ENCODE data around the gene NOL9. TPM values are rescaled to one million over a fixed set of nuclear protein-coding genes. Genes with fewer than 3 reads are reported as not detected.

NOL9 gene
- polyA plus RNA-seq, 1 of the 3 experiments (the other 2 are of a cell fraction) = 7.1 TPM

DNA sequence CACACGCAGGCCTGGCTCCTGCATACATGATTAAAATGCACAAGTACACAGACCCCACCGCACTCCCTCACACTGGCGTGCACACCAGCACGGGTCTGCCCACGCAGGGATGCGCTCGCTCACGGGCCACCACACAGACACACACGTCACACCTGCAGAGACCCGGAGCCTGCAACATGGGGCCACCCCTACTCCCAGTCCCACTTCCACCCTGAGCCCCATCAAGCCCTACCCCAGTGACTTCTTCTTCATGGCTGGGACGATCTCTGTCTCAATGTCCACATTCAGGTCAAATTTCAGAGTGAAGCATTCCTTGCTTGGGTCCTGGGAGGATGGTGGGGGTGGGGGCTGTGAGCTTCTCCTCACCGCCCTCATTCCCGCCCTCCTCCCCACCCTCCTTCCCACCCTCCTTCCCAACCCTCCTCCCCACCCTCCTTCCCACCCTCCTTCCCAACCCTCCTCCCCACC lies 79.5 kb downstream of the NOL9 start (continued):
- no peak for TF ChIP-seq REST (IDR thresholded peaks at IDR 0.05; ENCODE audit: low read depth, low read length)
- TF ChIP-seq CTCF (IDR thresholded peaks at IDR 0.05) = no peak

- H2AFZ ChIP-seq (ENCODE audit: low read depth) = no peak overlapping the region
- H3K4me3 ChIP-seq (ENCODE audit: low read depth in 2 of 2, low read length in 1 of 2) = no peak overlapping the region
- H4K20me1 ChIP-seq (ENCODE audit: insufficient read depth) = no peaks in the 10 kb centered on the region
- peaks cover 0 to 31% of the 10 kb centered on the region in 2 experiments for H3K36me3 ChIP-seq (replicated peaks in 1 of 2; ENCODE audit: control insufficient read depth in 1 of 2, insufficient read depth in 2 of 2, low read length in 1 of 2)
- H3K79me2 ChIP-seq (ENCODE audit: insufficient read depth) = no peaks in the 10 kb centered on the region
- TF ChIP-seq MXI1 (IDR thresholded peaks at IDR 0.05; ENCODE audit: low read depth, low read length) = no peak
- 87% methylated on average over 7 of the region's 33 CpGs for WGBS (ENCODE audit: low lambda C conversion rate)
- H3K27me3 ChIP-seq (ENCODE audit: insufficient read depth) = no peaks in the 10 kb centered on the region
- no peaks in the 10 kb centered on the region for H3K9me3 ChIP-seq
- H3F3A ChIP-seq (replicated peaks; ENCODE audit: insufficient read depth) = no peaks in the 10 kb centered on the region
- H3K4me1 ChIP-seq (ENCODE audit: control insufficient read depth in 1 of 2, insufficient read depth in 2 of 2, low read depth in 1 of 2, low read length in 1 of 2) = peaks cover 0 to 2% of the 10 kb centered on the region in 2 experiments; a peak in 1 of 4 replicates
- H3K4me2 ChIP-seq = no peak overlapping the region
- no peak overlapping the region for H3K27ac ChIP-seq (ENCODE audit: low read depth in 2 of 2, low read length in 1 of 2)
- ChIA-PET CTCF (interaction anchor here (0.5 to 3.0 kb wide), 6 partner anchors 8 to 228 kb away, joined by 3 to 14 read pairs (median 3); partner anchors contain the start of gene TNFRSF25), POLR2A (no interaction called here)
- no peak for DNase-seq
- no peaks in the 10 kb centered on the region for H3K9me2 ChIP-seq
- no peak overlapping the region for H3K9ac ChIP-seq
These were observed 80.1 kb downstream of the NOL9 start for GRCh38 chr1:6473974-6474814.

DNA sequence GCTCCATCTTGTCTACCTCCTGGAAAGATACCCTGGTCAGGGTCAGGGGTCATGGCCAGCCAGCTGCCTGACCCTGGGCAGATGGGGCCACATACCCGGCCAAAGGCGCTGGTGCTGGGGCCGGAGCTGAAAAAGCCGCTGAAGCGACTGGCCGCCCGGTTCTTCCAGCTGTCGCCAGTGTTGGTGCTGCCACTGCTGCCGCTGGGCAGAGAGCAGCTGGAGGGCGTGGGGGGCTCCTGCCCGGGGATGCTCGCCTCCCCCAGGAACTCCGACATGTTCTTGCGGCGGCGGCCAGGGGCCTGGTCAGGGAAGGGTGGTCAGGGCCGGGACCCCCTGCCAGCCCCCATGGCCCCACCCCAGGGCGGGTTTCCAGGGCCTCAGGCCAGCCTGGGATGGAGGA lies 81.2 kb downstream of the NOL9 start:
- POLR2A ChIA-PET = no interaction called here
- no peak overlapping the region for H2AFZ ChIP-seq (ENCODE audit: low read depth)
- H3K4me1 ChIP-seq (ENCODE audit: control insufficient read depth in 1 of 2, insufficient read depth in 2 of 2, low read depth in 1 of 2, low read length in 1 of 2) = peaks cover 0 to 2% of the 10 kb centered on the region in 2 experiments; a peak in 1 of 4 replicates
- CTCF ChIA-PET = interaction anchor here (0.6 to 3.0 kb wide), 5 partner anchors 13 to 217 kb away, joined by 3 to 14 read pairs (median 5); partner anchors contain the start of gene NOL9
- H3K9ac ChIP-seq = no peak overlapping the region
- 80% methylated on average over 1 of the region's 18 CpGs for WGBS (ENCODE audit: low lambda C conversion rate)
- TF ChIP-seq IRF3 (IDR thresholded peaks at IDR 0.05; ENCODE audit: low read depth, low read length) (no peak), FOXJ3 (CRISPR knock-in tag; IDR thresholded peaks at IDR 0.05) (no peak), EZH2phosphoT487 (IDR thresholded peaks at IDR 0.05; ENCODE audit: borderline replicate concordance, low read depth) (no peak), RFX5 (IDR thresholded peaks at IDR 0.05; ENCODE audit: low read length) (no peak)
- TF ChIP-seq, protein P1, sequence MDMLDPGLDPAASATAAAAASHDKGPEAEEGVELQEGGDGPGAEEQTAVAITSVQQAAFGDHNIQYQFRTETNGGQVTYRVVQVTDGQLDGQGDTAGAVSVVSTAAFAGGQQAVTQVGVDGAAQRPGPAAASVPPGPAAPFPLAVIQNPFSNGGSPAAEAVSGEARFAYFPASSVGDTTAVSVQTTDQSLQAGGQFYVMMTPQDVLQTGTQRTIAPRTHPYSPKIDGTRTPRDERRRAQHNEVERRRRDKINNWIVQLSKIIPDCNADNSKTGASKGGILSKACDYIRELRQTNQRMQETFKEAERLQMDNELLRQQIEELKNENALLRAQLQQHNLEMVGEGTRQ (IDR thresholded peaks at IDR 0.05; ENCODE audit: borderline replicate concordance, low read depth, low read length) = no peak
- peaks cover 0 to 40% of the 10 kb centered on the region in 2 experiments for H3K36me3 ChIP-seq (replicated peaks in 1 of 2; ENCODE audit: control insufficient read depth in 1 of 2, insufficient read depth in 2 of 2, low read length in 1 of 2)
- H4K20me1 ChIP-seq (ENCODE audit: insufficient read depth) = no peaks in the 10 kb centered on the region
- no peak overlapping the region for H3K4me2 ChIP-seq
- no peak overlapping the region for H3K4me3 ChIP-seq (ENCODE audit: low read depth in 2 of 2, low read length in 1 of 2)
- H3K9me3 ChIP-seq = no peaks in the 10 kb centered on the region
- no peak overlapping the region for H3K27ac ChIP-seq (ENCODE audit: low read depth in 2 of 2, low read length in 1 of 2)
- no peaks in the 10 kb centered on the region for H3K9me2 ChIP-seq
- no peak for DNase-seq
- H3K27me3 ChIP-seq (ENCODE audit: insufficient read depth) = no peaks in the 10 kb centered on the region
- H3K79me2 ChIP-seq (ENCODE audit: insufficient read depth) = no peaks in the 10 kb centered on the region
- no peaks in the 10 kb centered on the region for H3F3A ChIP-seq (replicated peaks; ENCODE audit: insufficient read depth)
